HepG2 (cell line): ENCODE data around the gene PIANP. TPM values are rescaled to one million over a fixed set of nuclear protein-coding genes. Genes with fewer than 3 reads are reported as not detected.

Experiments
- ATAC-seq: fragments of 200-7000 bp; cut with Tn5 transposase; 3 replicates; pipeline ENCODE4 v1.9.1; 2020; ENCODE audit warnings: mild to moderate bottlenecking, moderate library complexity
- BruUV-seq: library from RNA; stranded (reverse); fragments of 400-500 nt; replicated peaks from 2 replicates; lab custom pipeline; 2021; lab: Mats Ljungman, UMichigan
- CTCF ChIA-PET: fragments of 300-600 bp; formaldehyde crosslinking; extraction: SDS; loops from one replicate; lab custom pipeline; 2021; ENCODE audit warnings: low total read pairs, inconsistent platforms, low intra/inter-chr PET ratio; lab: Yijun Ruan, JAX
- POLR2A ChIA-PET: fragments of 350-600 bp; sonication (Branson Sonifier 250); formaldehyde crosslinking; loops from one replicate; lab custom pipeline; 2020; ENCODE audit warnings: antibody characterized with exemption, inconsistent platforms; lab: Yijun Ruan, JAX
- DNase-seq: peaks from one replicate; pipeline ENCODE4 v3.0.0-alpha.2; 2015; ENCODE audit warnings: low spot score
- FAIRE-seq: peaks from 3 replicates; lab custom pipeline; 2011; peaks lifted over from hg19 to GRCh38; lab: Jason Lieb, UNC
- H2AFZ ChIP-seq: one replicate; pipeline ENCODE4 v1.6.1; 2011; ENCODE audit warnings: low read length, inconsistent platforms
- H3K27ac ChIP-seq: fragments of 300-600 bp; 3 replicates; pipeline ENCODE4 v1.8.0; 2011; ENCODE audit warnings: mixed run types, mild to moderate bottlenecking, mixed read lengths, low read length, inconsistent platforms; ENCODE audit not compliant: insufficient read depth; ENCODE audit errors: extremely low read length
- H3K27me3 ChIP-seq, 2 experiments: fragments of 200-600 bp in 1 of 2; 2 replicates in 1 of 2; 3 replicates in 1 of 2; pipeline versions ENCODE4 v1.6.0 to v1.8.0; 2011; ENCODE audit warnings: low read length in 2 of 2, mild to moderate bottlenecking in 2 of 2, moderate library complexity in 2 of 2, inconsistent platforms in 1 of 2; ENCODE audit not compliant: insufficient read depth in 2 of 2, control insufficient read depth in 1 of 2
- H3K36me3 ChIP-seq, 2 experiments: fragments of 200-600 bp in 1 of 2; replicated peaks in 1 of 2; 2 replicates in 1 of 2; 3 replicates in 1 of 2; pipeline versions ENCODE4 v1.5.1 to v1.8.0; 2011; ENCODE audit warnings: low read length in 2 of 2, inconsistent platforms in 1 of 2; ENCODE audit not compliant: insufficient read depth in 2 of 2, control insufficient read depth in 1 of 2
- H3K4me1 ChIP-seq: 2 replicates; pipeline ENCODE4 v1.5.1; 2012; ENCODE audit warnings: low read length, inconsistent platforms; ENCODE audit not compliant: insufficient read depth
- H3K4me2 ChIP-seq: 2 replicates; pipeline ENCODE4 v1.6.0; 2011; ENCODE audit warnings: low read depth, low read length, inconsistent platforms
- H3K4me3 ChIP-seq, 3 experiments: fragments of 200-600 bp in 1 of 3; sonication (generic), shearing (Covaris generic) in 1 of 3; replicated peaks in 1 of 3; 2 replicates each; pipeline ENCODE4 v1.5.1; 2011 to 2016; ENCODE audit warnings: low read length in 3 of 3, inconsistent platforms in 2 of 3, low read depth in 2 of 3, mild to moderate bottlenecking in 2 of 3, control low read depth in 1 of 3, mixed read lengths in 1 of 3; ENCODE audit not compliant: insufficient read depth in 1 of 3
- H3K79me2 ChIP-seq: one replicate; pipeline ENCODE4 v1.6.1; 2011; ENCODE audit warnings: low read length, inconsistent platforms; ENCODE audit not compliant: insufficient read depth
- H3K9ac ChIP-seq: 2 replicates; pipeline ENCODE4 v1.6.0; 2011; ENCODE audit warnings: mild to moderate bottlenecking, low read depth, low read length, inconsistent platforms; ENCODE audit not compliant: insufficient read depth
- H3K9me3 ChIP-seq: 2 replicates; pipeline ENCODE4 v1.5.1; 2012; ENCODE audit warnings: mild to moderate bottlenecking, low read length
- H4K20me1 ChIP-seq: 2 replicates; pipeline ENCODE4 v1.6.0; 2011; ENCODE audit warnings: inconsistent platforms, mild to moderate bottlenecking, low read length, moderate library complexity; ENCODE audit not compliant: insufficient read depth
- DNMT3B ChIP-seq: conservative IDR thresholded peaks from 2 replicates; pipeline ENCODE4 v1.6.1; 2016; ENCODE audit warnings: missing biosample characterization, control low read depth
- JUN ChIP-seq: sonication (generic); formaldehyde crosslinking; IDR thresholded peaks from 2 replicates; pipeline ENCODE4 v1.4.0; 2020; ENCODE audit warnings: mild to moderate bottlenecking, missing genetic modification reagents
- JUND ChIP-seq: sonication (generic); formaldehyde crosslinking; IDR thresholded peaks from 2 replicates; pipeline ENCODE4 v1.8.0; 2022; ENCODE audit warnings: mild to moderate bottlenecking, missing genetic modification reagents
- MLX ChIP-seq: IDR thresholded peaks from 2 replicates; pipeline ENCODE4 v1.6.1; 2016
- POLR2G ChIP-seq: fragments of 200-400 bp; formaldehyde crosslinking; IDR thresholded peaks from 2 replicates; pipeline ENCODE4 v1.6.1; 2018; ENCODE audit warnings: mild to moderate bottlenecking, low read depth, low read length, moderate library complexity
- REPIN1 ChIP-seq: sonication (generic); formaldehyde crosslinking; IDR thresholded peaks from 2 replicates; pipeline ENCODE4 v1.8.0; 2022; ENCODE audit warnings: missing genetic modification reagents, low read depth, mild to moderate bottlenecking, borderline replicate concordance
- SALL2 ChIP-seq: sonication (generic); formaldehyde crosslinking; IDR thresholded peaks from 2 replicates; pipeline ENCODE4 v1.8.1; 2023; ENCODE audit warnings: mild to moderate bottlenecking, missing genetic modification reagents, inconsistent platforms
- SMAD1 ChIP-seq: sonication (generic); formaldehyde crosslinking; IDR thresholded peaks from 2 replicates; pipeline ENCODE4 v1.4.0; 2020; ENCODE audit warnings: missing genetic modification reagents, low read depth, mild to moderate bottlenecking, borderline replicate concordance
- TCF7 ChIP-seq: sonication (generic); IDR thresholded peaks from 2 replicates; pipeline ENCODE4 v1.6.1; 2016; ENCODE audit warnings: antibody characterized with exemption, low read depth
- ZNF136 ChIP-seq: sonication (generic); formaldehyde crosslinking; IDR thresholded peaks from 2 replicates; pipeline ENCODE4 v1.8.1; 2022; ENCODE audit warnings: low read depth, mild to moderate bottlenecking, moderate library complexity, missing genetic modification reagents
- ZNF33A ChIP-seq: sonication (generic); formaldehyde crosslinking; IDR thresholded peaks from 2 replicates; pipeline ENCODE4 v1.5.1; 2020; ENCODE audit warnings: missing genetic modification reagents, mild to moderate bottlenecking, moderate library complexity, borderline replicate concordance
- ZNF383 ChIP-seq: sonication (generic); formaldehyde crosslinking; IDR thresholded peaks from 2 replicates; pipeline ENCODE4 v1.4.0; 2020; ENCODE audit warnings: missing genetic modification reagents, mild to moderate bottlenecking, borderline replicate concordance
- ZNF503 ChIP-seq: sonication (generic); formaldehyde crosslinking; IDR thresholded peaks from 2 replicates; pipeline ENCODE4 v1.4.0; 2020; ENCODE audit warnings: missing genetic modification reagents
- ZNF564 ChIP-seq: sonication (generic); formaldehyde crosslinking; IDR thresholded peaks from 2 replicates; pipeline ENCODE4 v1.8.1; 2023; ENCODE audit warnings: mild to moderate bottlenecking, missing genetic modification reagents
- ZNF577 ChIP-seq: sonication (generic); formaldehyde crosslinking; IDR thresholded peaks from 2 replicates; pipeline ENCODE4 v1.4.0; 2020; ENCODE audit warnings: mild to moderate bottlenecking, low read depth, missing genetic modification reagents, borderline replicate concordance
- ZNF83 ChIP-seq: sonication (generic); formaldehyde crosslinking; IDR thresholded peaks from 2 replicates; pipeline ENCODE4 v1.4.0; 2020; ENCODE audit warnings: missing genetic modification reagents, mild to moderate bottlenecking, borderline replicate concordance
- ZNF850 ChIP-seq: sonication (generic); formaldehyde crosslinking; conservative IDR thresholded peaks from 2 replicates; pipeline ENCODE4 v1.9.0; 2021; ENCODE audit warnings: mild to moderate bottlenecking, missing genetic modification reagents
- WGBS: methylation state at CpG from one replicate; pipeline ENCODE4 v1.1.6; 2017; ENCODE audit warnings: low lambda C conversion rate; 5-methylcytosine and 5-hydroxymethylcytosine counted together
- in situ Hi-C: cut with HindIII; loops from 2 replicates; pipeline ENCODE4 v1.10.0; 2017; ENCODE audit warnings: low pct_unique_long_range_greater_than_20kb; ENCODE audit not compliant: extremely low pct_ligation_motif_present
- intact Hi-C: fragments of 100-400 bp; cut with micrococcal nuclease; formaldehyde crosslinking; loops from one replicate; pipeline ENCODE4 v1.10.0; 2022; ENCODE audit not compliant: unreplicated experiment
- polyA plus RNA-seq, 8 experiments: library from polyadenylated mRNA; depleted of rRNA in 3 of 8; stranded (reverse) in 7 of 8; unstranded in 1 of 8; fragments of >200 nt; fragmentation: Illumina TruSeq in 4 of 8; extraction: Trizol in 4 of 8; gene quantifications; 2 replicates each; pipeline versions ENCODE4 v1.2.1 to v1.2.3, GENCODE V29; 2011 to 2016; ENCODE audit warnings: low read depth in 4 of 8, missing spikeins in 1 of 8, mixed read lengths in 1 of 8; ENCODE audit not compliant: insufficient read depth in 1 of 8
- total RNA-seq, 5 experiments: library from RNA; depleted of rRNA; stranded (reverse); fragments of >200 nt; fragmentation: Illumina TruSeq; extraction: Trizol; gene quantifications; 2 replicates each; pipeline ENCODE4 v1.2.3, GENCODE V29; 2016; ENCODE audit warnings: low read depth in 1 of 5

PIANP gene
- total and polyA plus RNA-seq, 2 of the 13 experiments (the other 11 are each of a cell fraction or from before 2014, with no cell fraction given) = not detected

GRCh38 chr12:6734506-6735387 lies 34.1 kb upstream of the PIANP start:
- POLR2A ChIA-PET = interaction anchor here (2.6 kb wide), 1 partner anchor 11 kb away, joined by 10 read pairs; the partner anchor contains the start of gene COPS7A
- FAIRE-seq = no peak
- CTCF ChIA-PET = interaction anchor here (0.9 to 2.4 kb wide), 5 partner anchors 19 to 118 kb away, joined by 3 to 24 read pairs (median 6); no protein-coding TSS in a partner anchor

GRCh38 chr12:6730169-6730568 lies 29.6 kb upstream of the PIANP start:
- WGBS = 88% methylated on average over 7 of the region's 8 CpGs
- H3K9ac ChIP-seq = no peak overlapping the region
- ChIA-PET CTCF (no interaction called here), POLR2A (no interaction called here)
- H3K27me3 ChIP-seq = no peaks in the 10 kb centered on the region
- no peaks in the 10 kb centered on the region for H3K9me3 ChIP-seq
- H4K20me1 ChIP-seq = no peaks in the 10 kb centered on the region
- no peak overlapping the region for H3K4me3 ChIP-seq
- intact Hi-C loops (no loop called here), in situ Hi-C loops (no loop called here)
- H3K4me2 ChIP-seq = no peak overlapping the region
- no peak overlapping the region for H2AFZ ChIP-seq
- peaks cover 8% of the 10 kb centered on the region for H3K4me1 ChIP-seq
- ATAC-seq (no peak), DNase-seq (no peak), FAIRE-seq (no peak)
- H3K27ac ChIP-seq = no peak overlapping the region
- BruUV-seq = no TSS peak
- H3K36me3 ChIP-seq = peaks cover 12 to 37% of the 10 kb centered on the region in 2 experiments; a peak in 4 of 5 replicates
- no peaks in the 10 kb centered on the region for H3K79me2 ChIP-seq
- no peak for TF ChIP-seq TCF7
- no peak for TF ChIP-seq SMAD1 (CRISPR knock-in tag)
- no peak for TF ChIP-seq ZNF850 (CRISPR knock-in tag)
- TF ChIP-seq ZNF383 (CRISPR knock-in tag) = no peak
- no peak for TF ChIP-seq REPIN1
- no peak for TF ChIP-seq JUN (CRISPR knock-in tag)
- no peak for TF ChIP-seq POLR2G
- no peak for TF ChIP-seq ZNF503 (CRISPR knock-in tag)
- no peak for TF ChIP-seq ZNF33A
- no peak for TF ChIP-seq SALL2 (CRISPR knock-in tag)
- TF ChIP-seq MLX = no peak
- no peak for TF ChIP-seq ZNF577 (CRISPR knock-in tag)
- TF ChIP-seq ZNF136 (CRISPR knock-in tag) = no peak
- TF ChIP-seq JUND (CRISPR knock-in tag) = no peak

More at GRCh38 chr12:6734506-6735387, 34.1 kb upstream of the PIANP start:
- no TSS peak for BruUV-seq
- Histone ChIP-seq H3K36me3 (peaks cover 12 to 17% of the 10 kb centered on the region in 2 experiments; a peak in 4 of 5 replicates), H3K79me2 (no peaks in the 10 kb centered on the region), H3K9me3 (no peaks in the 10 kb centered on the region), H4K20me1 (no peaks in the 10 kb centered on the region), H2AFZ (no peak overlapping the region), H3K4me3 (no peak overlapping the region), H3K4me1 (peaks cover 11% of the 10 kb centered on the region), H3K9ac (no peak overlapping the region), H3K27me3 (no peaks in the 10 kb centered on the region), H3K4me2 (no peak overlapping the region), H3K27ac (no peak overlapping the region)
- no peak for TF ChIP-seq ZNF564
- no peak for TF ChIP-seq DNMT3B
- no peak for TF ChIP-seq ZNF83
- ATAC-seq (no peak), DNase-seq (no peak)
- 94% methylated on average over 10 of the region's 10 CpGs for WGBS
- intact Hi-C loops (loop anchor here (1.0 to 2.0 kb wide), 4 partner anchors 18 to 95 kb away; partner anchors contain the start of gene MLF2), in situ Hi-C loops (no loop called here)
